PC-3 (cell line): ENCODE results near the gene STRIP2. TPM values are rescaled to one million over a fixed set of nuclear protein-coding genes. Genes with fewer than 3 reads are reported as not detected.
A peak's percentile ranks its signal among the peaks of the same experiment; 100 is the strongest.

Experiments used
- ATAC-seq: fragments of 200-7000 bp; cut with Tn5 transposase; 2 replicates; pipeline ENCODE4 v1.9.1; 2020; ENCODE audit warnings: mild to moderate bottlenecking, moderate library complexity
- BruUV-seq: library from RNA; stranded (reverse); fragments of 400-500 nt; replicated peaks from 2 replicates; lab custom pipeline; 2021; lab: Mats Ljungman, UMichigan
- CTCF ChIA-PET: fragments of 300-600 bp; sonication (Branson Sonifier 250); formaldehyde crosslinking; loops from one replicate; lab custom pipeline; 2022; ENCODE audit warnings: antibody characterized with exemption; lab: Charles Lee
- POLR2A ChIA-PET: fragments of 300-600 bp; sonication (Branson Sonifier 250); formaldehyde crosslinking; loops from one replicate; lab custom pipeline; 2022; ENCODE audit warnings: antibody characterized with exemption; ENCODE audit not compliant: unreplicated experiment; lab: Charles Lee
- DNase-seq: peaks from one replicate; pipeline ENCODE4 v3.0.0-alpha.2; 2015
- H2AFZ ChIP-seq: fragments of 300-600 bp; sonication (generic); 2 replicates; pipeline ENCODE4 v1.6.0; 2016; ENCODE audit warnings: antibody characterized with exemption, low read length
- H3F3A ChIP-seq: fragments of 300-600 bp; sonication (generic); one replicate; pipeline ENCODE4 v1.6.0; 2017; ENCODE audit warnings: antibody characterized with exemption, low read length, control low read depth, mild to moderate bottlenecking; ENCODE audit not compliant: unreplicated experiment
- H3K27ac ChIP-seq: fragments of 300-600 bp; sonication (generic); 2 replicates; pipeline ENCODE4 v1.5.1; 2016; ENCODE audit warnings: mild to moderate bottlenecking, low read length
- H3K27me3 ChIP-seq: fragments of 300-600 bp; sonication (generic); 2 replicates; pipeline ENCODE4 v1.6.1; 2016; ENCODE audit warnings: low read length, mixed read lengths
- H3K36me3 ChIP-seq: fragments of 300-600 bp; sonication (generic); 2 replicates; pipeline ENCODE4 v1.6.1; 2016; ENCODE audit warnings: low read depth, mixed run types, low read length, mixed read lengths
- H3K4me1 ChIP-seq: fragments of 300-600 bp; sonication (generic); 2 replicates; pipeline ENCODE4 v1.5.1; 2016; ENCODE audit warnings: low read length; ENCODE audit not compliant: insufficient read depth
- H3K4me2 ChIP-seq: fragments of 300-600 bp; sonication (generic); 2 replicates; pipeline ENCODE4 v1.6.0; 2016; ENCODE audit warnings: low read length
- H3K4me3 ChIP-seq: fragments of 300-600 bp; sonication (generic); 2 replicates; pipeline ENCODE4 v1.5.1; 2016; ENCODE audit warnings: mild to moderate bottlenecking, low read length, mixed read lengths
- H3K79me2 ChIP-seq: fragments of 300-600 bp; sonication (generic); 2 replicates; pipeline ENCODE4 v1.6.1; 2017; ENCODE audit warnings: low read length, mixed read lengths
- H3K9ac ChIP-seq: fragments of 300-600 bp; sonication (generic); 2 replicates; pipeline ENCODE4 v1.6.0; 2016; ENCODE audit warnings: mild to moderate bottlenecking, low read length
- H3K9me2 ChIP-seq: fragments of 300-600 bp; sonication (generic); replicated peaks from 2 replicates; pipeline ENCODE4 v1.6.1; 2016; ENCODE audit warnings: mixed run types, low read length, mixed read lengths
- H3K9me3 ChIP-seq: fragments of 300-600 bp; sonication (generic); 2 replicates; pipeline ENCODE4 v1.6.1; 2016; ENCODE audit warnings: low read length, mixed read lengths
- H4K20me1 ChIP-seq: fragments of 300-600 bp; sonication (generic); 2 replicates; pipeline ENCODE4 v1.6.1; 2016; ENCODE audit warnings: low read length, mixed read lengths
- CTCF ChIP-seq: fragments of 300-600 bp; sonication (generic); conservative IDR thresholded peaks from 2 replicates; pipeline ENCODE4 v1.5.1; 2017; ENCODE audit warnings: antibody characterized with exemption, low read depth, mild to moderate bottlenecking, low read length
- EZH2 ChIP-seq: fragments of 300-600 bp; sonication (generic); IDR thresholded peaks from one replicate; pipeline ENCODE4 v1.6.1; 2017; ENCODE audit warnings: antibody characterized with exemption, mild to moderate bottlenecking, low read length; ENCODE audit not compliant: unreplicated experiment
- EZH2phosphoT487 ChIP-seq: fragments of 300-600 bp; sonication (generic); IDR thresholded peaks from 2 replicates; pipeline ENCODE4 v1.6.1; 2018; ENCODE audit warnings: mild to moderate bottlenecking, antibody characterized with exemption, low read length, borderline replicate concordance
- intact Hi-C: fragments of 100-400 bp; cut with micrococcal nuclease; formaldehyde crosslinking; loops from 2 replicates; pipeline ENCODE4 v1.9.0; 2023
- total RNA-seq: library from RNA; depleted of rRNA; stranded (reverse); fragments of >200 nt; gene quantifications from 2 replicates; pipeline ENCODE4 v1.2.3, GENCODE V29; 2014

The STRIP2 gene
- total RNA-seq, 1 experiment from 2014 or later = 7.5 TPM

- H3K79me2 ChIP-seq = no peaks in the 10 kb centered on the region
- H3F3A ChIP-seq = no peaks in the 10 kb centered on the region
- H3K4me3 ChIP-seq = no peak overlapping the region
- no TSS peak for BruUV-seq
- no peaks in the 10 kb centered on the region for H3K4me1 ChIP-seq
- no peaks in the 10 kb centered on the region for H3K9me3 ChIP-seq
- no peak overlapping the region for H3K4me2 ChIP-seq
- no peaks in the 10 kb centered on the region for H3K36me3 ChIP-seq
- no peak for DNase-seq
- POLR2A ChIA-PET = no interaction called here
- no peaks in the 10 kb centered on the region for H4K20me1 ChIP-seq
- CTCF ChIA-PET = no interaction called here
- no peak overlapping the region for H2AFZ ChIP-seq
- H3K9me2 ChIP-seq = no peaks in the 10 kb centered on the region
- ATAC-seq = no peak
- H3K27me3 ChIP-seq = no peaks in the 10 kb centered on the region
- H3K27ac ChIP-seq = no peak overlapping the region
- H3K9ac ChIP-seq = no peak overlapping the region
- TF ChIP-seq CTCF (no peak), EZH2 (no peak), EZH2phosphoT487 (no peak)
- intact Hi-C loops = no loop called here
Observed at GRCh38 chr7:129422727-129423126, 11.5 kb upstream of the STRIP2 start.

- Histone ChIP-seq H3K9me2 (no peaks in the 10 kb centered on the region), H3K9ac (no peak overlapping the region), H3K4me2 (no peak overlapping the region), H3K4me3 (no peak overlapping the region), H3K27me3 (no peaks in the 10 kb centered on the region), H3K9me3 (no peaks in the 10 kb centered on the region), H2AFZ (no peak overlapping the region), H3K79me2 (no peaks in the 10 kb centered on the region), H3K36me3 (no peaks in the 10 kb centered on the region), H4K20me1 (no peaks in the 10 kb centered on the region), H3K4me1 (no peaks in the 10 kb centered on the region), H3K27ac (no peak overlapping the region), H3F3A (no peaks in the 10 kb centered on the region)
- TF ChIP-seq EZH2 = no peak
- no peak for TF ChIP-seq EZH2phosphoT487
- no peak for TF ChIP-seq CTCF
- peak; percentile 53 for DNase-seq
- BruUV-seq = no TSS peak
- POLR2A ChIA-PET = no interaction called here
- intact Hi-C loops = no loop called here
- CTCF ChIA-PET = no interaction called here
- no peak for ATAC-seq
Observed at GRCh38 chr7:129423700-129424410, 10.4 kb upstream of the STRIP2 start.

- CTCF ChIA-PET = no interaction called here
- H3K79me2 ChIP-seq = no peaks in the 10 kb centered on the region
- no peak overlapping the region for H2AFZ ChIP-seq
- no peak overlapping the region for H3K27ac ChIP-seq
- no peaks in the 10 kb centered on the region for H3K36me3 ChIP-seq
- H4K20me1 ChIP-seq = no peaks in the 10 kb centered on the region
- BruUV-seq = no TSS peak
- H3F3A ChIP-seq = no peaks in the 10 kb centered on the region
- H3K9me3 ChIP-seq = no peaks in the 10 kb centered on the region
- H3K4me3 ChIP-seq = no peak overlapping the region
- no peaks in the 10 kb centered on the region for H3K9me2 ChIP-seq
- no peak for TF ChIP-seq CTCF
- TF ChIP-seq EZH2 = no peak
- no peak for TF ChIP-seq EZH2phosphoT487
- H3K4me2 ChIP-seq = no peak overlapping the region
- ATAC-seq (no peak), DNase-seq (no peak)
- no peaks in the 10 kb centered on the region for H3K4me1 ChIP-seq
- POLR2A ChIA-PET = no interaction called here
- no peaks in the 10 kb centered on the region for H3K27me3 ChIP-seq
- intact Hi-C loops = no loop called here
- no peak overlapping the region for H3K9ac ChIP-seq
Observed at GRCh38 chr7:129426482-129426881, 7.8 kb upstream of the STRIP2 start.
